Inferior parietal cortex (tissue), 1 donor: ENCODE results near the gene DEGS2.

ENCODE experiments used
- DNase-seq: peaks from one replicate; pipeline ENCODE4 v3.0.0-alpha.2; 2016; ENCODE audit errors: extremely low spot score

DEGS2 gene

DNA sequence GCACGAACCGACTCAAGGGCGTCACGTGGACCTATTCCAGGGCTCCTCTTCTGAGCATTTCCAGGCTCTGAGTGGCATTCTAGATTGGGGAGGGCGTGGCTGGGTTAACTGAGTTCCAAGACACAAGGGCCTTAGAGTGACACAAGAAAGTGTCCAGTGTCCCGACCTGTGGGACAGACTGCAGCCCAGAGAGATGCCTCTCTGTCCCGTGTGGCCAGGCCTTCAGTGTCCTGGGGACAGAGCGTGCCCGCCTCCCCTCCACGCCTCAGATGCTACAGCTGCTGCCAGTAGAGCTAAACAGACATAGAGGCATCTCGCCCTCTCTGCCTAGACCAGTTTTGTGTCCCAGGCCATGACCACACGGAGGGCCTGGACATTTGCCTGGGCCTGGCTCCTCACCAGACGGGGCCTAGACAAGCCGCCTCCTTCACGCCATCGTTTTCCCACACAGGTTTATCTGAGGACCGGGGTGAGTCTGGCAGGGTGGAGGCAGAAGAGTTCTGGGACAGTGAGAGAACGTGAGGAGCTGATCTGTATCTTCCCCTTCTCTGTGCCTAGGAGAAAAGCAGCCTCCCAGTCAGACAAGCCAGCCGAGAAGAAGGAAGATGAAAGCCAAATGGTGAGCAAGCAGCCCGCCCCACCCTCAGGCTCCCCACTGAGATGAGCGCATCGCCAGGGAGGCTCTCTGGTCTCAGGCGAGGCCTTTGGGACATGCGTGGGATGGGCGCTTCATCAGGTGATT is 27.1 kb downstream of the DEGS2 start:
- no peak for DNase-seq

DNA sequence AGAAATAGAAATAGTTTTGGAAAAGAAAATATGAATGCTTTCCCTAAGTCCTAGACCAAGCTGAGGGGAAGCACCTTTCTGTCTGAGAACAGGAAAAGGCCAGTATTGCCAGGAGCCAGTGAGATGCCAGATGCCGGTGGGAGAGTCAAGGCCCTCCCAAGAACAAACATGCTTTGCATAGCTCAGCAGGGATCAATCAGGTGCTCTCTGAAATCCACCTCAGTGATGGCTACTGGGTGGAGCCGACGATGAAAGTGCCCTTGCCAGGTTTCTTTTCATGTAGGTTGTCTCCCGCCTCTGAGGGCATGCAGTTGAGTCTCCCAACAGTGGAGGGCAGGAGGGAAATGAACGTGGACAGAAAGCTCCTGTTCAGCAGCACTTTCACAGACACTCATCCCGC is 28.3 kb downstream of the DEGS2 start:
- no peak for DNase-seq

DNA sequence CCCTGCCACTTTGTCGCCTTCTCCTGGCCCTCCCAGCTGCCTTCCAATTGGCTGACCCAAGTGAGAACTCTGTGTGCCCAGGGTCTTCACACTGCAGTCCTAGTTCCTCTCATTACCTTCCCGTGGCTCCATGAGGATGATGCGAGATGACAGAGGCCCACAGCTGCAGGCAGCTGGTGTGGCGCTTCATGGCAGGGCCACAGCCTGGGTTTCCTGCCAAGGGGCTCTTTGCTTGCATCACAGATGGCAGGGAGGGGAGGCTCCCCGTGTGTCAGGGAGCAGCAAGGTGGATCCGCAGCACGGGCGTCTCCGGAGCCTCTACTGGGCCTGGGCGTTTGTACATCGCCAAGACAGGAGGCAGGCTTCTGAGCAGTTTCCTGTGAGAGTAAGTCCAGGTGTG is 28.9 kb downstream of the DEGS2 start:
- DNase-seq, result no peak

DNA sequence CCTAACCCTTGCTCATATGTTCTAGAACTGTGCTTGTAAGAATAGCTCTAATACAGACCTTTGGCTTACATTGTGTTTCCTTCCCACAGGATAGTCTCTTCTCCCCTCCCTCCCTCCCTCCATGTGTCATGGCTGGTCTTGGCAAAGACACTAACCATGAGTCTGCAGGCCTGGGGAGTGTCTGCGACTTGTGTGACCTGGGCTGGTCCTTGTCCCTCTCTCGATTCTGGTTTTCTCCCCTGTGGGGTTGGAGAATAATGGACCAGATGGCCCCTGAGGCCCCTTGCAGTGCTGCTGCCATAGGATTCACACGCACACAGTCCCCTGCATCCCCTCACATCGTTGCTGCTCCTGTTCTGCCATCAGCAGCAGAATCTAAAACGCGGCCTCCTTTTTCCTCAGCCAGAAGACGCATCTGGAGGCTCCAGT is 30.3 kb downstream of the DEGS2 start:
- no peak for DNase-seq

DNA sequence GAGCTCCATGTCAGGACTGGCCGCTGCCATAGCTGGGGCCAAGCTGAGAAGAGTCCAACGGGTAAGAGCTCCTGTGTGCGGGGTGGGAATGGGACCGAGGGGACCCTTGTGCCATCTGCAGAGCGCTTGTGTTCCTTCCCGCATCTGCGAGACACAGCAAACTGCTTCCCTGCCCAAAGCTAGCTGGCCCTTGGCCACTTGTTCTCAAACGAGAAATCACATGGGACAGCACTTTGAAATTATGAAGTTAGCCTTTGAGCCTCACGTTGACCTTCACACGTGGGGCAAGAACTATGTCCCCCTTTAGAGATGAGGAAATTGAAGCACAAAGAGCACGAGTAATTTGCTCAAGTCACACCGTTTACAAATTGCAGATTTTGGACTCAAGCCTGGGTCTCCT is 30.8 kb downstream of the DEGS2 start:
- no peak for DNase-seq

DNA sequence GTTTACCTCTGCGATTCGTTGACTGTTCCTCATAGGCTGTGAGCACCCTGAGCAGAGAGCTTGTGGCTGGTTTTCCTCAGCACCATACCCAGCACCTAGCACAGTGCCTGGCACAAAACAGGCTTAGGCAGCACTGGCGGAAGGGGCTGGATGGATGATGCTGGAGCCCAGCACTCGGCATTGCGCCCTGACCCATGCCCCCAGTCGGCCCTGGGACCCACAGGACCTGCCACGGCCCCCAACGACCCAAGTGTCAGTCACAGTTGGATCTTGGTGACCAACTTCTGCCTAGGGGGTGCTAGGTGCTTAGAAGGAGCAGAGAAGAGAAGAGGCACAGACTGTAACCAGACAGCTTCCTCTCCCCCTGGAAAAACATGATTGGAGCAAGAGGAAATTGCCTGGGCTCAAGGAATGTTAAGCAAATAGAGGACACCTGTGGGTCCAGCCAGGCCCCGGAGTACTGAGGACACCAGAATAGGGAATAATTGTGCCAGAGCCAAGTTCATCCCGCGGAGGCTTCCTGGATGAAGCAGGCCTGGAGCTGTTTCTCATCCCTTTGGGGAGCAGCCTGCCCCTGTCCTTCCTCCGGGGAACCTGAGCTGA is 31.5 kb downstream of the DEGS2 start:
- DNase-seq, result no peak

DNA sequence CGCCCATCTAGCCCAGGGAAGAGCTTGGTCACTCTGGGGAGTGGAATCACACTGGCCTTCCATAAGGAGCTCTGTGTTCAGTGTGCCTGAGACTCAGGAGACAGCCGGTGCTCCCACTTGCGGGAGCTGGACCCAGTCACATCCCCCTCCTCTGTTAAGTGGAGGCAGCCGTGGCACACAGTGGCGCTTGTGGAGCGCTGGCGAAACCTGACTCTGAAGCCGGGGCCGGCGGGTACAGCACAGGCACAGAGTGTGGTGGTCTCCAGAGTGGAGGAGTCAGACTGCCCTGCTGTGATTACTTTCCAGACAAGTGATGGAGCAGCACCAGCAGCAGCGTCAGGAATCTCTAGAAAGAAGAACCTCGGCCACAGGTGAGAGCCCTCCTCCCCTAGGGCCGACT is 33.0 kb downstream of the DEGS2 start:
- no peak for DNase-seq

DNA sequence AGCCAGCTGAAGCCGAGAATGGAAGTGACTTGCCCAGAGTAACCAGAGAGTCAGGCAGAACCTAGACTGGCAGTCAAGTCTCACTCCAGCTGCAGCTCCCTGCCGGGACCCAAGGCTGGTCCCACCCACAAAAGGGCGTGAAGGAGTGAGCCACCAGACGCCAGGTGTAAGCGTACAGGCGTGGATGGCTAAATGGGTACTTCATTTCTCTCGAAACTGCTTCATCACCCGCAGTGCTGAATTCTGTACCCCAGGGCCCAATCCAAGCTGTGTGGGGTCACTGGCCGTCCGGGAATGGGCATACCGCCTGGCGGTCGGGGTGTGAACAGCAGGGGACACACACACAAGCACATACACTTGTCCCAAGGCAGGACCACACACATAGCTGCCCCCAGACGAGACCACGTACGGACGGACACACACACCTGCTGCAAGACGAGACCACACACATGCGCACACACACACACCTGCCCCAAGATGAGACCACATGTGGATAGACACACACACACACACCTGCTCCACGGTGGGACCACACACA is 34.8 kb downstream of the DEGS2 start:
- DNase-seq, result no peak

DNA sequence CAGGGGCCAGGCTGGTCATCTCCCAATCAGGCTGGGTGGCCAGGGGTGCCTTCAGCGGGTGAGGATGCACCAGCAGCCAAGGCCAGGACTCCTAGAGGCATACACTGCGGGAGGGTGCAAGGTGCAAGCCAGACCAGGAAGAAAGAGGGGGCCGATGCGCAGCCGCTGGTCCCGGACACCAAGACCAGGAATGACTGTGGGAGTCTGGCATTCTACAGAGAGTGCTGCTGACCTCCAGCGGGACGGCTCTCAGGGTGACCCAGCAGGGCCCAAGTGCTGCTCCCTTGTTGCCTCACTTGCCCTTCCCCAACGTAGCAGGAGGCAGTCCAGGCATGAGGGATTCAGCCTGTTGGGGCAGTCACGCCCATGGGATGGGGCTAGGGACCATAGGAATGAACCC is 35.8 kb downstream of the DEGS2 start:
- no peak for DNase-seq

DNA sequence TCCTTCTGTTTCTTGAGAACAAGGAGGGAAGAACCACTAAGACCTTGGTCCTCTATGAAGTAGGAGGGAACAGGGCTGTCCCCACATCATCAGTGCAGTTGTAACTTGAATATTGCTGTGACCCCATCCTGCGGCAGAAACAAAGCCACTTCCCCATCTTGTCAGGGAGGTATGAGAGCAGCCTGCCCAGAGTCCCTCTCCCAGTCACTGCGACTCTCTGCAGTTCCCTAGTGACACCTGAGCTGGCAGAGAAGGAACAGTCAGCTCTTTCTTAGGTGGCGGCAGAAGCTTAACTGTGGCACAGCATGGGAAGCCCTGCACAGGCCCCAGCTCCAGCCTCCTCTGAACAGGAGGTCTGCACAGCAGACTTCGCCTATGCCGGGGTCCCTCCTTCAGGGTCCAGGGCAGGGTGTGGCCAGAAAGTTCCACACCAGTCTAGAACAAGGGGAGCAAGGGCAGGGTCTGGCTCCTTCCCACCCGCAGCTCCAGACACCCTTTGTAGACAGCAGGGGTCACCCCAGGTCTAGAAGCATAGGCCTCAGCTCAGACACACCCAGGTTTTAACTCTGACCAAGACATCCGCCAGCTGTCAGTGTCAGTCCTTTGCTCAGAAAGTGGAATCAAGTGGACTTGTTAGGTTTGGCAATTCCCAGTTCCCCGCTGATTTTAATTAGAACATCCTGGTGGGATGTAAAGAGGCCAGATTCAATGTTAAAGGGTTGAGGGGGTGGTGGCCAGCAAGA is 36.8 kb downstream of the DEGS2 start:
- DNase-seq, result no peak

DNA sequence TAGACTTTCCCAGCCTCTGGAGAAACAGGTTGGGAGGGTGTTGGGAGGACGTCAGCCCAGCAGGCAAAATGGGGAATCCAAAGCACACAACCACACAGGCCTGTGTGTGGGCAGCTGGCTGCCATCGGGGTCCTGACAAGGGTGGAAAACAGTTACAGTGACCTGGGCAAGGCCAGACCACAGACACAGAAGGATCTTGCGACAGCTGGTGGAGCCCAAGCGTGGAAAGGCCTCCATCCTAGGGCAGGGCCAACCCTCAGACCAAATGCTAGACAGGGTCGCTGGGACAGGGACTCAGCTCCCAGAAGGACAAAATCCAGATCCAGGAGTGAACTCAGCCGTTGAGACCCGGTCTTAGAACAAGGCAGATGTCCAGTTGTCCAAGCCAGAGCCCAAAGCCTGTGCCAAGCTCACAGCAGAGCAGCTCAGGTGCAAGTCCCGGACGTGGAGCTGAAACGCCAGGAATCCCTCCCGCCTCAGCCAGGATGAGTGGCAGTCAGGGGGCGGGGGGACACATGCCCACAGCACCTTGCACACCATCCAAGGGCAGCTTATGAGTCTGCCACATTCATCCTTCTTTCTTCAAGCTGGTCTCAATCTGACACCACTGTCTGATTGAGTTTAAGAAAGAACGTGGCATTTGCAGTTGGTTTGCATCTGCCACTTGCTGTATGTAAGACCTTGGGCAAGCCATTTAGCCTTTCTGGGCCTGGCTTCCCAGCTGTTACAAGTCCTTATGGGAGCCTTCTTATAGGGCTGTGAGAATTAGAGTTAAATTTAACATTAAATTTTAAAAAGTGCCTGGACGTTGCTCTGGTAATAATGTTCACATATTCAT is 37.6 kb downstream of the DEGS2 start:
- no peak for DNase-seq

DNA sequence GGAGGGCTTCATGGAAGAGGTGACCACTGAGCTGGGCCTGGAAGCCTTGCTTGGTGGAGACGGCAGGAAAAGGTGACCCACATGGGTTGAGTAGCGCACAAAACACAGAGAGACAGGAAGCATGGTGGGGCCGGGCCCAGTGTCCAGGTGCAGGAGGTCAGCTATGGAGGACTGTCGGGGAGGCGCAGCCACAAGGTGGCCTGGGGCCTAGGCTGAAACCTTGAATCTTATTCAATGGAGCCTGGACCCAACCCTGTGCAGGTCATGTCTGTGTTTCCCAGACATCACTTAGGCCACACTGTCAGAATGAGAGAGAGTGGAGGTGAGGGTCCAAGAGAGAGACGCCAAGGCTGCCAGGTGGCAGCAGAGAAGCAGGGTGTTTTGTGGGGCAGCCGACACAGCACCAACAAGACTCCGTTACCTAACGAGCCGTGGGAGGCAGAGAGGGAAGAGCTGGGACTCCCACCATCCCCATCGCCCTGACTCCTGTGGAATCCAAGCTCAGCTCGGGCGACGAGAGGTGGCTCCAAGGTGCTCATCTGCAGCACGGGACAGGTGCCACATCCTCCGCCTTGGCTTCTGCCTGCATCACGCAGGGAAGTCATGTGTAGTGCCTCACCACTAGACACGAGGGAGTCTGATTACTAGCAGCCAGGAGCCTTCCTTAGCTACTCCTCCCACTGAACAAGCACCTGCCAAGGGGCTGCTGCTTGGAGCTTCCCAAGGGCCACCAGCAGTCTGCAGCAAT is 38.7 kb downstream of the DEGS2 start:
- DNase-seq, result no peak

DNA sequence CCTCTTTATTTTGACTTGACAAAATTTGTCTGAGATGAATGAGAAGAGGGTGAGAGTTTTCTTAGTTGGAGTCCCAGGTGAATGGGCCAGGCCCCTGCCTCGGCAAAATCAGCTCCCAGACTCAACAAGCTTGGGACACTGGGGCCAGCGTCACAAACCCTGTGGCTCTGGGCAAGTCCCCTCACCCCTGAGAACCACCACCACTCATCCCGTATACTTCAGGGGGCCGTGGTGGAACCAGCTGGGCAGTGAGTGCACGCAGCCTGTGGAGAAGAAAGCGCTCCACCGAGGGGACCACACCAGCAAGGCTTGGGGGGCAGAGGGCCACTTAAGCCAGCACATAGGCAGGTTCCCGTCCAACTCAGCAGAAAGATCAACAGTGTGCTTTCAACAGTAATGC is 40.2 kb downstream of the DEGS2 start:
- no peak for DNase-seq

DNA sequence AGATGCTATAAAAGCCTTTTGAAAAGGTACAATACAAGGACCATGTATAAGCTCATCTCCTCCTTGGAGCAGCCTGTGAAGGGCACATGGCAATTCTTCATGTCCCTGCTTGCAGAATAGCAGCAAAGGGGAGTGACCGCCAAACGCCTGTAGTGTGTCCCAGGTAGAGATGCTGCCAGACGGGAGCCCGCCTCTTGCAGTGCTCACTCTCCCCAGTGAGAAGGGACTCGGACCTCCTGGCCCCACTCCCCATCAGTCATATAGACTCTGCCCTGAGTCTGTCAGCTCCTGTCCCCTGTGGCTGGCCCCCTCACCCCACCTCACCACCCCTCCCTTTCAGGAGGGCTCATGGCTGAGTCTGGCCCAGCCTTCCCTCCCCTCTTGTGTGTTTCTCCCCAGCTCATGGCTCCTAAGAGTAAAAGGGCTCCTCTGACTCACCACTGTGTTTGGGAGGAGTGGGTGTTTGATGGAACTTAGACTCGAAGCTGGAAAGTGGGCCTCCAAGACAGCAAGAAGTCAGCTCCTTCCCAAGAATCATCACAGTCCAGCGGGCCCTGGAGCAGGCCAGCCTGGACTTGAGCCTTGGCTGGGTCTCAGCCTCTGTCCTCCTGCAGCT is 40.9 kb downstream of the DEGS2 start:
- DNase-seq, result no peak

DNA sequence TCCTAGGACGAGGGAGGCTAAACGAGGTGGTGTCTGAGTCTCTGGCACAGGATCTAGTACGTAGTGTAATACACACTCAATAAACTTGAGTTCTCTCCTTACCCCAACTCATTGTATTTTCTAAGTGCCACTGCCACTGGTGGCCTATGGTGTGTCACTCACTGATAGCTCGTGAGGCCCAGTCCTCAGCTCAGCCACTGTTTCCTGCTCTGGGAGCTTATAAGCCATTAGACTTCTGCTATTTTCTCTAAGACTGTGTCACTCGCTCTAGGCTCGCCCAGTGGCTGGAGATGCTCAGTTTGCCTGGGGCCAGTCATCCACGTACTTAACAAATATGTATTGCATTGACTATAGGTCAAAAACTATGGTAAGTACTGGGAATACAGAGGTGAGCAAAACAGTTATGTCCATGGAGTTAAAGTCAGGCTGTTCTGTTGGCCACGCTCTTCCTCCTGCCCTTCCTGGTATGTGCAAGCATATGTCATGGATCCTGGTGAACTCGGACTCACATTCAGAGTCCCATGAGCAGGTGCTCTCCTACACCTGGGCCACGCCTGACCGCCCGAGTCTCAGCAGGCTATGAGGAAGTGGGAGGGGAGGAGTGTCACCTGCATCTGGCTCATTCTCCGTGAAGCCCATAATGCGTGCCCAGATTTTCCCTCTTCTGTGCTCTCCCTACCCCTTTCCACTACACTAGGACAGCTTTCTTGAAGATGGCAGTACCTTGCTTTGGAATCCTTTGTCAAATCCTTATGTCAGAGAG is 41.6 kb downstream of the DEGS2 start:
- no peak for DNase-seq

DNA sequence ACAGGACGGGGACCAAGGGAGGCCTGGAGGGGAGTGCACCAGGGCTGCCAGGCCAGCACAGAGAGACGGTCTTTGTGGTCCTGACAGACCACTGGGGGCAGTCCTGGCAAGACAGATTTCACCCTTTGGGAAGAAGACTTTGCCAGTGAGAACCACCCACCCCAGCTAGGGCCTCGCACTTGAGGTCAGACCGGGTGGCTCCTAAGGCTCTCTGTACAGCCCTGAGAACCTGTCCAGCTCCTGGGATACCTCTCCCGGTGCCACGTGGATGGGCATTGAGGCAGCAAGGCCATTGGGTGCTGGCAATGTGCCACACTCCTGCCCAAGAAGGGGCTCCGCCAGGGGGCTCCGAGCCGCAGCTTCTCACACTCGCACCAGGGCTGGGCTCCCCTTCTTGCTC is 42.4 kb downstream of the DEGS2 start:
- no peak for DNase-seq

DNA sequence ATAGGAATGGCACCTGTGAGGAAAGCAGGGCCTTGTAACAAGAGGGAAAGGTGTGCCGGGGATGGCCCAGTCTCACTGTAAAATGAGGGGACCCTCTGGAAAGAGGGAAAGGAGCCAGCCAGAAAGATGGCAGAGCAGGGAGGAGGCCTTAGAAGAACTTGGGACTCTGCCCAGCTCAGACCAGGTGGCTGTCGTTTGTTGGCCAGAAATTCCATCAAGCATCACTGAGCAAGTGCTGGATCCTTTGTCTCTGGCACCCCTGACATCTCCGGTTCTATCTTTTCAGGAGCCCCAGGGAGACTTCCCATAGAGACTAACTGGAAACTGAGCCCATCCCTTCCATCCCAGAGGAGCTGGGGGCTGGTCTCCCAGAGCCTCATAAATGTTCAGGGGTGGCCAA is 43.3 kb downstream of the DEGS2 start:
- no peak for DNase-seq

DNA sequence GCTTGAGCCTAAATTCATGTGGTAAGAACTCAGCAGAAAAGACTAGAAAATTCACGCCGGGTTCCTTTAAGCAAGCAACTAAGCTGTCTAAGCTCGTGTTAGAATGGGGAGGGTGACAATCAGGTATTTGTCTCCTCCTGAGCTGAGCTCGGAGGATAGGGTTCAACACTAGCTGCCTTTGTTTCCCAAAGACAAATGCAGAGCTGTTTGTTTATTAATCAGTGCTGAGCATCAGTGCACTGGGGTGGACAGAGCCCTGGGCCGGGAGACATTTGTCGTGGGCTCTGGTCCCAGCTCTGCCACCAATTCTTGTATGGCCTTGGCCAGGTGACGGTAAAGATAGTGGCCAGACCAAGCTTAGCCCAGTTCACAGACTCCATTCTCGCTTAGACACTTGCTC is 43.7 kb downstream of the DEGS2 start:
- peak; percentile 75 for DNase-seq

DNA sequence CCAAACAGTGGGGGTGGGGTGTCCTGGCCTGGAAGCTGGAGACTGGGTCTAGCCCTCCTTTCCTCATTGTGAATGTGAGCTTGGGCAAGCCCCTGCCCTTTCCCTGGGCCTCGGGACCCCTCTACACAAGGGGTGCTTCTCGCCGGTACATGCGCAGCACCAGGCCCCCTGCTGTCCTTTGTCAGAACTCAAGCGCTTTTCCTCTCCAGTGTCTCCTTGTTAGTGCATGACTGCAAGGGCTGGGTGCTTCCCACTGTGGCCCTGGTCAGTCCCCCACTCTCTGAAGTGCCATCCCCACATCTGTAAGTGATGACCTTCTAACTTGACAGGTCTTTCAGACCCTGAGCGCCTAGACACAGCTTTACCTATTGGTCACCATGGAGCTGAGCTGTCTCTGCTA is 44.2 kb downstream of the DEGS2 start:
- DNase-seq, result no peak
